Fibroblast of lung (primary cell): ENCODE data around the gene KRTAP4-5. TPM values are rescaled to one million over a fixed set of nuclear protein-coding genes. Genes with fewer than 3 reads are reported as not detected.

Source experiments
- DNase-seq, 2 donors: peaks; one replicate each; pipeline versions ENCODE4 v3.0.0 to v3.0.0-alpha.2; 2010; ENCODE audit warnings: low read depth in 2 of 2
- H2AFZ ChIP-seq: 2 replicates; pipeline ENCODE4 v1.5.1; 2012; ENCODE audit warnings: low read length, control low read depth, inconsistent platforms
- H3K27ac ChIP-seq: 2 replicates; pipeline ENCODE4 v1.5.1; 2011; ENCODE audit warnings: low read length, control low read depth; ENCODE audit not compliant: insufficient read depth
- H3K27me3 ChIP-seq: 2 replicates; pipeline ENCODE4 v1.5.1; 2011; ENCODE audit warnings: mild to moderate bottlenecking, low read length; ENCODE audit not compliant: control insufficient read depth, insufficient read depth
- H3K36me3 ChIP-seq: 2 replicates; pipeline ENCODE4 v1.5.1; 2011; ENCODE audit warnings: low read length; ENCODE audit not compliant: control insufficient read depth, insufficient read depth
- H3K4me1 ChIP-seq: 2 replicates; pipeline ENCODE4 v1.5.1; 2011; ENCODE audit warnings: low read length; ENCODE audit not compliant: control insufficient read depth, insufficient read depth; ENCODE audit errors: extremely low read depth
- H3K4me2 ChIP-seq: 2 replicates; pipeline ENCODE4 v1.5.1; 2011; ENCODE audit warnings: low read length, control low read depth; ENCODE audit not compliant: insufficient read depth; ENCODE audit errors: extremely low read depth
- H3K4me3 ChIP-seq, 4 experiments: fragments of 200-600 bp in 1 of 4; sonication (generic) in 1 of 4; replicated peaks in 1 of 4; 2 replicates each; pipeline ENCODE4 v1.5.1; 2011 to 2016; ENCODE audit warnings: low read length in 4 of 4, low read depth in 3 of 4, mild to moderate bottlenecking in 3 of 4, control low read depth in 2 of 4, inconsistent platforms in 1 of 4, mixed read lengths in 1 of 4; ENCODE audit not compliant: insufficient read depth in 1 of 4; ENCODE audit errors: control extremely low read depth in 1 of 4
- H3K79me2 ChIP-seq: 2 replicates; pipeline ENCODE4 v1.5.1; 2012; ENCODE audit warnings: mild to moderate bottlenecking, low read length, inconsistent platforms; ENCODE audit not compliant: control insufficient read depth, insufficient read depth
- H3K9ac ChIP-seq: 2 replicates; pipeline ENCODE4 v1.5.1; 2011; ENCODE audit warnings: mild to moderate bottlenecking, low read length, control low read depth; ENCODE audit not compliant: insufficient read depth
- H3K9me3 ChIP-seq: 2 replicates; pipeline ENCODE4 v1.5.1; 2012; ENCODE audit warnings: low read depth, low read length; ENCODE audit not compliant: control insufficient read depth, insufficient read depth
- H4K20me1 ChIP-seq: 2 replicates; pipeline ENCODE4 v1.5.1; 2011; ENCODE audit warnings: low read length; ENCODE audit not compliant: control insufficient read depth, insufficient read depth; ENCODE audit errors: extremely low read depth
- EZH2 ChIP-seq: IDR thresholded peaks from 2 replicates; pipeline ENCODE4 v1.5.1; 2012; ENCODE audit warnings: low read length, control low read depth, mild to moderate bottlenecking; ENCODE audit errors: missing control alignments
- polyA plus RNA-seq, 2 donors: library from polyadenylated mRNA; depleted of rRNA in 1 of 2; stranded (reverse) in 1 of 2; unstranded in 1 of 2; fragments of >200 nt; gene quantifications; 2 replicates each; pipeline ENCODE4 v1.2.1, GENCODE V29; 2011 to 2012; ENCODE audit warnings: missing spikeins in 1 of 2
- total RNA-seq: library from RNA; depleted of rRNA; stranded (reverse); fragments of >200 nt; gene quantifications from 2 replicates; pipeline ENCODE4 v1.2.1, GENCODE V29; 2014
- TF ChIP-seq, protein P1 (sequence below), 2 donors: IDR thresholded peaks in 1 of 2; conservative IDR thresholded peaks in 1 of 2; 1 replicate in 1 of 2; 2 replicates in 1 of 2; pipeline ENCODE4 v1.5.1; 2011 to 2012; ENCODE audit warnings: low read length in 2 of 2, control low read depth in 1 of 2, inconsistent platforms in 1 of 2, low read depth in 1 of 2, mild to moderate bottlenecking in 1 of 2

The KRTAP4-5 gene
- total and polyA plus RNA-seq, 2 donors (not counting 1 experiment from before 2014, with no cell fraction given): not detected

DNA sequence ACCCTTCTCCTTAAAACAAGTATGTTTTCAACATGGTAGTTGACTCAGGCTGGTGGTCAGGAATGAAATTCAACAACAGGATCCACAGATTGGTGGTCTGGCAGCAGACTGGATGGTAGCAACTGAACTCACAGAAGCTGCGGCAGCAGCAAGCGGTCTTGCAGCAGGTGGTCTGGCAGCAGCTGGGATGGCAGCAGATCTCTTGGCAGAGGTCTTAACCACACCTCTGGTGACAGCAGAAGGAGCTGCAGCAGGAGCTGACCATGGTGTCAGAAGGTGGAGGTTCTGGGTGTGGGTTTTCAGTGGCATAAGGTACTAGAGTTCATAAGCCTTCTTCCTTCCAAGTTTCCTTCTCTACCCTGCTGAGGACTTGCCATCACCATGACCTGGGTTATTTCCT is 37.2 kb upstream of the KRTAP4-5 start:
- Histone ChIP-seq H3K79me2 (no peaks in the 10 kb centered on the region), H2AFZ (no peak overlapping the region), H3K9ac (no peak overlapping the region), H3K4me2 (no peak overlapping the region), H3K27me3 (peaks cover 6% of the 10 kb centered on the region), H3K4me1 (no peaks in the 10 kb centered on the region), H3K27ac (no peak overlapping the region), H4K20me1 (no peaks in the 10 kb centered on the region), H3K36me3 (no peaks in the 10 kb centered on the region), H3K4me3 (no peak overlapping the region), H3K9me3 (no peaks in the 10 kb centered on the region)
- TF ChIP-seq EZH2: no peak
- TF ChIP-seq, protein P1, sequence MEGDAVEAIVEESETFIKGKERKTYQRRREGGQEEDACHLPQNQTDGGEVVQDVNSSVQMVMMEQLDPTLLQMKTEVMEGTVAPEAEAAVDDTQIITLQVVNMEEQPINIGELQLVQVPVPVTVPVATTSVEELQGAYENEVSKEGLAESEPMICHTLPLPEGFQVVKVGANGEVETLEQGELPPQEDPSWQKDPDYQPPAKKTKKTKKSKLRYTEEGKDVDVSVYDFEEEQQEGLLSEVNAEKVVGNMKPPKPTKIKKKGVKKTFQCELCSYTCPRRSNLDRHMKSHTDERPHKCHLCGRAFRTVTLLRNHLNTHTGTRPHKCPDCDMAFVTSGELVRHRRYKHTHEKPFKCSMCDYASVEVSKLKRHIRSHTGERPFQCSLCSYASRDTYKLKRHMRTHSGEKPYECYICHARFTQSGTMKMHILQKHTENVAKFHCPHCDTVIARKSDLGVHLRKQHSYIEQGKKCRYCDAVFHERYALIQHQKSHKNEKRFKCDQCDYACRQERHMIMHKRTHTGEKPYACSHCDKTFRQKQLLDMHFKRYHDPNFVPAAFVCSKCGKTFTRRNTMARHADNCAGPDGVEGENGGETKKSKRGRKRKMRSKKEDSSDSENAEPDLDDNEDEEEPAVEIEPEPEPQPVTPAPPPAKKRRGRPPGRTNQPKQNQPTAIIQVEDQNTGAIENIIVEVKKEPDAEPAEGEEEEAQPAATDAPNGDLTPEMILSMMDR (conservative IDR thresholded peaks at IDR 0.05 in 1 of 2, IDR thresholded peaks at IDR 0.05 in 1 of 2; ENCODE audit: low read depth in 1 of 2, low read length in 2 of 2): no peak
- DNase-seq: no peak

DNA sequence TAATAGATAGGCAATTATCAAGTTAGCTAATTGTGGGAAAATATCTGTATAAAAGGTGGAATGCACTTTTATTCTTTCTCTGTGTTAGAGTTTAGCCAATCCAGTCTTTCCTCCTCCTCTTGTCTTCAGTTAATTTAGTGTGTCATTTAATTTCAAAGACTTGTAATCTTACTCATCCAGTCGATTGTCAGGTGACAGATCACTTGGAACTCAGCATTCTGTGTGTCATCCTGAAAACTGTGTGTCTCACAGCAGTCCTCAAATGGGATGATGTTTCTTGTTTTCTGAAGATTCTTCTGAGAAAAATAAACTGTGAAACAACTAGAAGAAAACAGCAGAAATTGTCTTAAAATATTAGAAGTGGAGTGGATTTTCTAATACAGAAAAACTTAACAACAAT is 35.4 kb upstream of the KRTAP4-5 start:
- Histone ChIP-seq H3K4me1 (no peaks in the 10 kb centered on the region), H2AFZ (no peak overlapping the region), H3K4me2 (no peak overlapping the region), H3K4me3 (no peak overlapping the region), H3K36me3 (no peaks in the 10 kb centered on the region), H3K9ac (no peak overlapping the region), H4K20me1 (no peaks in the 10 kb centered on the region), H3K79me2 (no peaks in the 10 kb centered on the region), H3K27ac (no peak overlapping the region), H3K27me3 (no peaks in the 10 kb centered on the region), H3K9me3 (no peaks in the 10 kb centered on the region)
- DNase-seq: no peak
- TF ChIP-seq EZH2: no peak
- TF ChIP-seq, protein P1 (conservative IDR thresholded peaks at IDR 0.05 in 1 of 2, IDR thresholded peaks at IDR 0.05 in 1 of 2; ENCODE audit: low read depth in 1 of 2, low read length in 2 of 2): no peak

DNA sequence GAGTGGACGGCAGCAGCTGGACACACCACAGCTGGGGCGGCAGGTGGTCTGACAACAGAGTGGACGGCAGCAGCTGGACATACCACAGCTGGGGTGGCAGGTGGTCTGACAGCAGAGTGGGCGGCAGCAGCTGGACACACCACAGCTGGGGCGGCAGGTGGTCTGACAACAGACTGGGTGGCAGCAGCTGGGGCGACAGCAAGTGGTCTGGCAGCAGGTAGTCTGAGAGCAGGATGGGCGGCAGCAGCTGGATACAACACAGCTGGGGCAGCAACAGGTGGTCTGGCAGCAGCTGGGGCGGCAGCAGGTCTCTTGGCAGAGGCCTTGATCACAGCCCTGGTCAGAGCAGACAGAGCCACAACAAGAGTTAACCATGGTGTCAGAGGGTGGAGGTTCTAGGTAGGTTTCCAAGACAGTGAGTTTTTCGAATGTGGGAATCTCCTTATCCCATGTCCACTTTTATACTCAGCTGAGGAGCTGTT is 34.9 kb upstream of the KRTAP4-5 start, which contains the start of gene KRTAP4-1:
KRTAP4-1 (minus strand) TSS at position 432 of the 482 bp plus-strand sequence; CDS start at position 375, 57 bp downstream.
- no peak within 1 kb of the TSS for H3K9ac ChIP-seq
- H3K36me3 ChIP-seq: no peaks in the 10 kb centered on the region
- TF ChIP-seq, protein P1 (conservative IDR thresholded peaks at IDR 0.05 in 1 of 2, IDR thresholded peaks at IDR 0.05 in 1 of 2; ENCODE audit: low read depth in 1 of 2, low read length in 2 of 2): no peak
- no peak for TF ChIP-seq EZH2
- no peaks in the 10 kb centered on the region for H3K79me2 ChIP-seq
- no peak within 1 kb of the TSS for H3K27ac ChIP-seq
- no peak within 1 kb of the TSS for H3K4me3 ChIP-seq
- no peaks in the 10 kb centered on the region for H4K20me1 ChIP-seq
- no peaks in the 10 kb centered on the region for H3K27me3 ChIP-seq
- no peak within 1 kb of the TSS for H3K4me2 ChIP-seq
- peaks cover 2% of the 10 kb centered on the region for H3K4me1 ChIP-seq
- H3K9me3 ChIP-seq: no peaks in the 10 kb centered on the region
- no peak within 1 kb of the TSS for H2AFZ ChIP-seq
- no peak for DNase-seq
